ENCODE results near the gene ZNF410. TPM values are rescaled to one million over a fixed set of nuclear protein-coding genes. Genes with fewer than 3 reads are reported as not detected.

The ZNF410 gene
- total and polyA plus RNA-seq, 2 of the 8 experiments (the other 6 are each of a cell fraction or from before 2014, with no cell fraction given), result 11.2 to 18.9 TPM

DNA sequence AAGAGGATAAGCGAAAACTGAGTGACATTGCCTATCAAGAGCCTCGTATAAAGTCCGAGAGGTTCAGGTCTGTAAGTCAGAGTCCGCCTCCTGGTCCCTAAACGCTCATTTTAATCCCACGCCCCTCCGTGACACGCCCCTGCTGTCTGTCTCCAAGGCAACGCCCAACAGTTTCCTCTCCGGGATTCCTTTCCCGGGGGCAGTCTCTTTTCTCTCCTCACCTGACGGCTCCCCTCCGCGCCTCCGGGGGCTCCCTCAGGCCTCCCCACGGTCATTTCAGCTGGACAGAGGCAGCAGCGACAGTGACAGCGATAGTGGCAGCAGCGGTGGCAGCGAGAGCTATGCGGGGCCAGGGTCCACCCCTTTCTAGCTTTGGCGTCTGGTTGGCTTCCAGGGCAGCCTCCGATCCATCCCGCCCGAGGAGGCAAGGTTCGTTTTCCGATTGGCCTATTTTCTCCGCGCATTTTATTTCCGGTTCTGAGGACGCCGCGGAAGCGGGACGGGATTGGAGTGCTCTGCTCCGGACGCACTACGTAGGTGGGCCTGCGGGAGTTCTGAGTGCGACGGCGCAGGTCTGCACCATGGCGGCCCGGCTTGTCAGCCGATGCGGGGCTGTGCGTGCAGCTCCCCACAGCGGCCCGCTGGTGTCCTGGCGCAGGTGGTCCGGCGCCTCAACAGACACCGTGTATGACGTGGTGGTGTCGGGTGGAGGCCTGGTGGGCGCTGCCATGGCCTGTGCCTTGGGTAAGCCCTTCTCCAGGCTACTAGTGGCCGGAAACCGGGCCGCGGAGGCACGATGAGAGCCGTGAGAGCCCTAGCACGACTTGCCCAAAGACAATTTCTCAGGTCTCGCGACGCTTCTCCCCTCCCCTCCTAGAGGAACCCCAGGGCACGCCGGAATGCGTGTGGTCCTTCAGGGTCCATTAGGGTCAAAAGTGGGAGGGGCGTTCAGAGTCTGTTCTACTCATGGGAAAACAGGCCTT, 63.4 kb downstream of the ZNF410 start, which contains the start of the genes COQ6 and FAM161B (continued):
- TF ChIP-seq, protein P1, sequence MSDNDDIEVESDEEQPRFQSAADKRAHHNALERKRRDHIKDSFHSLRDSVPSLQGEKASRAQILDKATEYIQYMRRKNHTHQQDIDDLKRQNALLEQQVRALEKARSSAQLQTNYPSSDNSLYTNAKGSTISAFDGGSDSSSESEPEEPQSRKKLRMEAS (IDR thresholded peaks at IDR 0.05), result peak; percentile 80
- TF ChIP-seq PHF8 (conservative IDR thresholded peaks at IDR 0.05; ENCODE audit: low read depth, low read length) (peak; percentile 93), GTF2F1 (IDR thresholded peaks at IDR 0.05; ENCODE audit: borderline replicate concordance, low read depth, low read length) (no peak), EP300 (IDR thresholded peaks at IDR 0.05; ENCODE audit: borderline replicate concordance in 1 of 2, low read depth in 2 of 2, low read length in 2 of 2) (no peak), CBX5 (IDR thresholded peaks at IDR 0.05; ENCODE audit: low read depth, low read length) (no peak), KDM4A (IDR thresholded peaks at IDR 0.05; ENCODE audit: low read depth, low read length, severe bottlenecking) (peak; percentile 75), TAF7 (optimal IDR thresholded peaks at IDR 0.05; ENCODE audit: borderline replicate concordance, low read depth, low read length) (peak; percentile 71), SIX5 (IDR thresholded peaks at IDR 0.05; ENCODE audit: low read depth, low read length) (no peak), JUN (IDR thresholded peaks at IDR 0.05; ENCODE audit: low read depth, low read length) (no peak), CTBP2 (IDR thresholded peaks at IDR 0.05; ENCODE audit: borderline replicate concordance, insufficient read depth, insufficient read length, low read length) (no peak), HDAC2 (IDR thresholded peaks at IDR 0.05; ENCODE audit: borderline replicate concordance in 1 of 2, low read depth in 2 of 2, low read length in 2 of 2) (peak; percentile 64 to 99; a peak in 3 of 4 replicates), ASH2L (IDR thresholded peaks at IDR 0.05; ENCODE audit: low read length) (peak; percentile 69), KDM1A (IDR thresholded peaks at IDR 0.05; ENCODE audit: borderline replicate concordance, low read length) (no peak), RBBP5 (IDR thresholded peaks at IDR 0.05; ENCODE audit: borderline replicate concordance, low read depth, low read length) (0 out of 2 replicates have a peak, but pooled peaks have one; percentile 44), TBP (IDR thresholded peaks at IDR 0.05; ENCODE audit: low read depth, low read length) (0 out of 2 replicates have a peak, but pooled peaks have one; percentile 61)
- TF ChIP-seq, protein P2, sequence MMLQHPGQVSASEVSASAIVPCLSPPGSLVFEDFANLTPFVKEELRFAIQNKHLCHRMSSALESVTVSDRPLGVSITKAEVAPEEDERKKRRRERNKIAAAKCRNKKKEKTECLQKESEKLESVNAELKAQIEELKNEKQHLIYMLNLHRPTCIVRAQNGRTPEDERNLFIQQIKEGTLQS (IDR thresholded peaks at IDR 0.05; ENCODE audit: insufficient read depth, low read depth, low read length), result no peak
- TF ChIP-seq, protein P3, sequence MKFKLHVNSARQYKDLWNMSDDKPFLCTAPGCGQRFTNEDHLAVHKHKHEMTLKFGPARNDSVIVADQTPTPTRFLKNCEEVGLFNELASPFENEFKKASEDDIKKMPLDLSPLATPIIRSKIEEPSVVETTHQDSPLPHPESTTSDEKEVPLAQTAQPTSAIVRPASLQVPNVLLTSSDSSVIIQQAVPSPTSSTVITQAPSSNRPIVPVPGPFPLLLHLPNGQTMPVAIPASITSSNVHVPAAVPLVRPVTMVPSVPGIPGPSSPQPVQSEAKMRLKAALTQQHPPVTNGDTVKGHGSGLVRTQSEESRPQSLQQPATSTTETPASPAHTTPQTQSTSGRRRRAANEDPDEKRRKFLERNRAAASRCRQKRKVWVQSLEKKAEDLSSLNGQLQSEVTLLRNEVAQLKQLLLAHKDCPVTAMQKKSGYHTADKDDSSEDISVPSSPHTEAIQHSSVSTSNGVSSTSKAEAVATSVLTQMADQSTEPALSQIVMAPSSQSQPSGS (IDR thresholded peaks at IDR 0.05; ENCODE audit: low read length), result no peak
- TF ChIP-seq, protein P4, sequence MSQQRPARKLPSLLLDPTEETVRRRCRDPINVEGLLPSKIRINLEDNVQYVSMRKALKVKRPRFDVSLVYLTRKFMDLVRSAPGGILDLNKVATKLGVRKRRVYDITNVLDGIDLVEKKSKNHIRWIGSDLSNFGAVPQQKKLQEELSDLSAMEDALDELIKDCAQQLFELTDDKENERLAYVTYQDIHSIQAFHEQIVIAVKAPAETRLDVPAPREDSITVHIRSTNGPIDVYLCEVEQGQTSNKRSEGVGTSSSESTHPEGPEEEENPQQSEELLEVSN (IDR thresholded peaks at IDR 0.05), result peak; percentile 79

Measured in H1 (cell line).